HepG2 (cell line): ENCODE measurements around the gene PLET1.

Source experiments
- RXRA ChIP-seq: sonication (generic); formaldehyde crosslinking; IDR thresholded peaks from 2 replicates; pipeline ENCODE4 v1.5.1; 2020; ENCODE audit warnings: missing genetic modification reagents
- SP2 ChIP-seq: sonication (generic); formaldehyde crosslinking; IDR thresholded peaks from 2 replicates; pipeline ENCODE4 v1.5.1; 2020; ENCODE audit warnings: mild to moderate bottlenecking, missing genetic modification reagents
- ZNF274 ChIP-seq: sonication (generic); formaldehyde crosslinking; IDR thresholded peaks from 2 replicates; pipeline ENCODE4 v1.5.1; 2020; ENCODE audit warnings: mild to moderate bottlenecking, missing genetic modification reagents

GRCh38 chr11:112274007-112274783 lies 13.5 kb upstream of the PLET1 start:
- TF ChIP-seq RXRA: no peak
- TF ChIP-seq SP2: no peak
- TF ChIP-seq ZNF274 (CRISPR knock-in tag): no peak
